HG03045 (cell line): Measurements from ENCODE around the gene CTAGE1.

ENCODE experiments used
- ATAC-seq: cut with Tn5 transposase; IDR thresholded peaks from one replicate; pipeline ENCODE4 v1.9.1; 2021; ENCODE audit warnings: mild to moderate bottlenecking, moderate library complexity; ENCODE audit not compliant: unreplicated experiment

CTAGE1 gene

DNA sequence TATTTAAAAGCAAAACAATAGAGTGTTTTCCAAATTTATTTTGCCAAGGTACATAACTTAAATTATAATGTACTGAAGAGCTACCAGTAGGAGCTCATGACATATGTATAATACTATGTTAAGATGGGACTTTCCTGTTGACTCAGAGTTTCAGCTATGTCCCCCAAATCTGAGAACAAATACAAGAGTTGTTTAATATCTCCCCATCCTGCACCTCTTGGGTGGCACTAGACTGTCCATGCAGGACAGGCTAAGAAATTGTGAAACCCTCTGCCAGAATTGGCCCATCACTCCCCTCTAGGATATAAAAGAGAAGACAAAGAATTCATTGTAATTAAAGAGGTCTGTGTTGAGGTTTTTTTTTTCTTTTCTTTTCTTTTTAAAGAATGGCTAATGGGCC, 21.7 kb upstream of the CTAGE1 start:
- ATAC-seq = no peak

DNA sequence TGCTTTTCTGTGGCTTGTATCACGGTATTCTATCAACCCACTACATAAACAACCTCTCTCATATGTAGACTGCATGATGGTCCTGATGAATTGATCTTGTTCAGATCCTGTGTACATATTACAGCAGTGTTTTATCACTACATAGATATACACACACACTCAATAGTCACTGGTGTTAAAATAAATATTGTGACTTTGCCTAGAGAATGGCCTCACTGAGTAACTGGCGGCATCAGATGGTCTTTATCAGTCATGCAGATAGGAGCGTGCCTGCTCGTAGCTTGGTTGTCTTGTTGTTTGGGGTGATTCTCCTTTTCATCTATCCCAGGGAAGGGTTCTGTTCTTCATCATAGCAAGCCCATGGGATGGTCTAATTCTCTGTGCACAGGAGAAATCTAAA, 18.4 kb upstream of the CTAGE1 start:
- ATAC-seq = no peak

DNA sequence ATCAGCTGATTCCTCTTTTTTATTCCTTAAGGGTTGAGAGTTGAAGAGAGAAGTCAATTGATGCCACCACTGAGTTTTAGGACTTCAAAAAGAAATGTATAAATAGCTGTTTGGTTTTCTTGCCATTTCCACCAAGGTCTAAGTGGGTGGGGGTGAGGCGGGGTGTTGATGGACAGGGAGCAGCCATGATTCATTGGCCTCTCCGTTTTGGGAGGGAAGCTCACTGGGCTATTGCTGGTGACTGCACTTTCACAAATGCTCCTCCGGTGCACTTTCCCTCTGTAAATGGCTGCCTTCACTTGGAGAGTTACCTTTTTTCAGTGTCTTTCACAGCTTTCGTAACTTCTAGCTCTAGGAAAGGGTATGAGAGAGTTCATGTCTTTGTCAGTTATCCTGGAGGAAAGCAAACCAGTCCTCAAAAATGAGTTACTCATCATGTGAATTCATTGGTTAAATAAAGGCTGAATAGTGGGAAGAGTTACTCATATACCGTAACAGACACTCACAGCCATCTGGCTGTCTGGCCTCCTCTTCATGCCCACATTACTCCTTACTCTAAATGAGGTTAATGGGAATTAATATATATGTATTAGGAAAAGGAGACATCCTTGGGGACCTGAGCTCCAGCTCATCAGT, 17.4 kb upstream of the CTAGE1 start:
- no peak for ATAC-seq

DNA sequence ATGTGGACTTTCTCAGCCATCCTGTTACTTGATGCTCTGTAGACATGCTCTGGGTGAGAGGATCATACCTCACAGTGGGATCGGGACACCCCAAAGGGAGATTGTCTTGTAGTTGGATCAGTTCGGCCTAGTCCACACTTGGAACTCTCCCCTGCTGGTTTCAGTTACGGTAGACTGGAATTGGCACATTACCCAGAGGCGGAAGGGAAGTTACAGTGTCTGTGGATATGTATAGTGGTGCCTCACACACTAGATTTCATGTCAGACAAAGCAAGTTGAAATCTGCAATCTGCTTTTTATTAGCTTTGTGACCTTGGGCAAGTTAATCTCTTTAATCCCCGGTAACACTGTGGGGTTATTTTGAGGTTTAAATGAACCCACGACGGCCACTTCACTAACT, 16.2 kb upstream of the CTAGE1 start:
- no peak for ATAC-seq

DNA sequence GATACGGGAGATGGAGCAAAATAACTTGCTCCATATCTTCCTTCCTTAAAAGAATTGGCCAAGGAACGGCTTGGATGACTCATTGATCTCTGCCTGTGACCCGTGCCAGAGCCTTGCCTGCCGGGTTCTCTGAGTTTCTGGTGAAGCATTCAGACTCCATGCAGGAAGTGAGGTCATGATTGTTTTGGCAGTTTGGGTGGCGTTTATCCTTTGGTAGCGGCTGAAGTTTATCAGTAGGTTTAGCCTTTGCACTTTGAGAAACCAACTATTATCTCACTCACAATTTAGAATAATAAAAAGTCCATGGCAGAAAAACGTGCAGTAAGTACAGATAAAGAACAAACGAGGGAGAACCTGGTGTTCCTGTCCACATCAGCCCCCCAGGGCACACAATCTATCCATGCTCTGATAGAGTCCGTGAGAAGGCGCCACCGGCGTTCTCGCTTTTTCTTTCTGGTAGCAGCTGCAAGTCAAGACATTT, 15.0 kb upstream of the CTAGE1 start:
- ATAC-seq = no peak

DNA sequence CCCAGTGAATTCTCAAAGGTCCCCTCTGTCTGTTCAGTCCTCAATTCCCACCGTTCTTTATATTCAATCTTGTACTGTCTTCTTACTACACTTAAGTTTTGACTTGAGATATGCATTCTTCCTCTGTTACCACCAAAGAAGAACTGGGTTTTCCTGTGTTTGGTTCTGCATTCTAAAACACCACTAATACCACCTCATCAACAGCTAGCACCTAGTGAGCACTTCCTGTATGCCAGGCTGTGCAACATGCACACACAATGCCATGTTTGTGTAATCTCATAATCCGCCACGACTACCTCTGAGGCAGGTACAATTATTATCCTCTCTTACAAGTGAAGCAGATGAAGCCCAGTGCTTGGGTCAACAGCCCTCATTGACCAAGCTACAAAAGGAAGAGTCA, 11.8 kb upstream of the CTAGE1 start:
- no peak for ATAC-seq

DNA sequence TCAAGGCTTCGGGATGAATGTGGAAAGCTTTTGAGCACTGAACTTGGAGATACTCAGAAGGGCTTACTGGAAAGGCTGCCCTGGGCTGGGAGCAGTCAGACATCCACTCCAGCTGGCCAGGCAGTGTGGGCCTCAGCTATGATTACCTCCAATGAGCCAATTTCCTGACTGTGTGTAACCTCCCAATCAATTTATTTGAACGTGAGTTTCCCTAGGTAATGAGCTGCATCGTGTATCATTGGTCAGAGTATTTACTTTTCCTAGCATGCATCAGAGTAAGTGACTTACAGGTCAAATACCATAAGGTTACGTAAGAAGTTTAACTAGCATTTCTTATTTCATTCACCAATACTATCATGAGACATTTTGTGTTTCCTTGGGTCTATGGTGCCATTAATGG, 11.0 kb upstream of the CTAGE1 start:
- ATAC-seq = no peak

DNA sequence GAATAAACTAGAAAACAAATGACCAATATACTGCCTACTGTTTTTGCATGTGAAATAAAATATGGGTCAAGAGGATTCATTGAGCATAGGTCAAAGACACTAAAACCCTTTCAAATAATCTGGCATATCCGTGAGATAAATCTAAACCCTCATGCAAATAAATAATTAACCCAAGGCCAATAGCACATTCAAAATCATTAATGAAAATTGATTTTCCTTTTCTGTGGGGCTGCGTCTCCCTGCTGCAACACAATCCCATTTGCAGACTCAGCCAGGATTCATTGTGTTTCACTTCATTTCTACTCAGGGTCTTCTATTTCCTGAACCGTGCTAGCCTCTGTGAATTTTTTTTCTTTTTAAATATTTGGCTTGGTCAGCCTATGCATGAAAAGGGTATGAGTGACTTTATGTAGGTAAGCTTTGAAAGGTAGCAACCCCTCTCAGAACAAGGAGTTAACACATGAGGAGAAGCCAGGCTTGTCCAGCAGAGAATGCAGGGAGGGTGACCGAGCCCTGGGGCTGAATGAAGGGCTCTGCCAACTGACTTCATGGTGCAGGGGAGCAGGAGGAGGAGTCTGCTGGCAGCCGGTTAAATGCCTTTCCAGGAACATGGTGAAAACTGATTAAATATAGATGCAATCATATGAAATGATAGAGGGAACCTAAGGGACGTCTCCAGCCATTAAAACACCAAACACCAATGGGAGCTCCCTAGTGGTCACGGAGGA, 10.3 kb upstream of the CTAGE1 start:
- no peak for ATAC-seq

DNA sequence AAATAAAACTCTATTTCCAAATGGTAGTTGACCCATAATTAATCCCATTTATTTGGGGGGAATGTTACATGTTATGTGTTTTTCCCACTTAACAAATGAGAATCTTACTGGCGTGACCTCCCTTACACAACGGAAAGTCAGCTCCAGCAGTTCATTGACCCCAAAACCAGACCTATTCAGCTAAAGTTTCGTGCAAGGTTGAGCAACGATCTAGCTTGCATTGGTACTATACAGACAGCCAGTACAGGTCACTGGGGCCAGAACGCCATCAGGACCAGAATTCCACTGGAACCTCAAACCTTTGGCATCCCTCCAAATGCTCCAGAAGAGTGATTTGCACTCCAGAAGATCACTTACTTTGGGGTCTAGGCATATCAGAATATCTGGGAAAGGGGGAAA, 6.8 kb upstream of the CTAGE1 start:
- no peak for ATAC-seq

DNA sequence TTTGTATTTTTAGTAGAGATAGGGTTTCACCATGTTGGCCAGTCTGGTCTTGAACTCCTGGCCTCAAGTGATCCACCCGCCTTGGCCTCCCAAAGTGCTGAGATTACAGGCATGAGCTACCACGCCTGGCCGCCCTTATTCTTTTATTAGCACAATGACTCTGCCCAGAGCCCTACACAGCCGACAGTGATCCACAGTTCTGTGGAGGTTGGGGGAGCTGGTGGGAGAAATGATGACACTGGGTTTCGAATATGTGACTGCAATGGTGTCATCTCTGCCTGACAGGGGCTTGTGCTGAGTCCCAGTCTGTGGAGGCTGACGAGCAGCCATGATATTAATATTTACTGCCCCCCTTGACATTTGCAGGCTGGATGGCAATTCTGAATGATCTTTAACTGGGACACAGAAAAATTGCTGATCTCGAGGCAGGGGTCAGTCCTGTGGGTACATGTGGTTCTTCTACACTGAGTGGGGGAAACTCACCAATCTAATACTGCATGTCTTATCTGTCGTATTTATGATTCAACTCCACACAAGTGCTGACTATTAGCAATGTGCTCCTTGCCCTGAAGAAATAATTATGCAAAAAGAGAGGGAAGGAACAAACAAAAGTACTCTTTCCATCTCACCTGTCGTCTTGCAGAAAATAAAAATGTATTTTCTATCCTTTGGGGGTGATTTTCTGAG, 6.3 kb upstream of the CTAGE1 start:
- ATAC-seq = no peak

DNA sequence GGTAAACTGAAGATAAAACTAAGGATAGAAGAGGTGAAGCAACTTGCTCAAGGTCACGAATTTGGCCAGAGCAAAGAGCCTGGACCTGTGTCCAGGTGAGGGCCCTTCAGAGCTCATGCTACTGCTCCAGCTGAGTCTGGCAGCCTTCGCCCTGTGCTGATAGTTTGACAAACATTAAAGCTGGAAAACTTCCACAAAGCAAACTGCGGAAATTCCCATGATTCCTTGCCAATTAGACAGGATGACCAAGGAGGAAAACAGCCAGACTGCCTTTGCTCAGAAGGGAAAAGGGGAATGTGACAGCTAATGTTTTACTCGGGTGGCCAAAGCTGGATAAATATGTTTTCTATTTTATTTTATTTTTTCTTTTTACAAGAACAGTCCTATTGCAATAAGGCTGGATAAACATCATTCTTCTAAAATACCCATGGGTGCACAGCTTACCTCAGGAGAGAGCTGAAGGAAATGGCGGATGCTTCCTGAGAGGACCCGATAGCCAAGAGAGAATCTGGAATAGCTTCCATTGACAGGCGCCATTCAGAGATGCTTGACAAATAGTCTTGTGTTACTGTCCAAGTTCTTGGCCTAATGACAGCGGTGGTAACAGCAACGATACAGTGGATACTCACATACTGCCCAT, 5.3 kb upstream of the CTAGE1 start:
- no peak for ATAC-seq

DNA sequence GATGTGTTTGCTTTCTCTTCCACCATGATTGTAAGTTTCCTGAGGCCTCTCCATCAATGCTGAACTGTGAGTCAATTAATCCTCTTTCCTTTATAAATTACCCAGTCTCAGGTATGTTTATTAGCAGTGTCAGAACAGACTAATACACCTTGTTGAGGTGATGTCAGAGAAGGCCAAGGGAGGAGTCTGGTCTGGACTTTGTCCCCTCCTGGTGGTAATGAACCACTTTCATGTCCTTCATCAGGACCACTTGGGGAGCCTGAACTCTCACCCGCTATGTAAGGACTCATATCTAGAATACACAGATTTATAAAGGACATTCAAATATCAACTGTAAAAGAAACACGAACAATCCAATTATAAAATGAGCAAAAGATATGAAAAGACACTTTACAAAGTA, 2.9 kb upstream of the CTAGE1 start:
- no peak for ATAC-seq

DNA sequence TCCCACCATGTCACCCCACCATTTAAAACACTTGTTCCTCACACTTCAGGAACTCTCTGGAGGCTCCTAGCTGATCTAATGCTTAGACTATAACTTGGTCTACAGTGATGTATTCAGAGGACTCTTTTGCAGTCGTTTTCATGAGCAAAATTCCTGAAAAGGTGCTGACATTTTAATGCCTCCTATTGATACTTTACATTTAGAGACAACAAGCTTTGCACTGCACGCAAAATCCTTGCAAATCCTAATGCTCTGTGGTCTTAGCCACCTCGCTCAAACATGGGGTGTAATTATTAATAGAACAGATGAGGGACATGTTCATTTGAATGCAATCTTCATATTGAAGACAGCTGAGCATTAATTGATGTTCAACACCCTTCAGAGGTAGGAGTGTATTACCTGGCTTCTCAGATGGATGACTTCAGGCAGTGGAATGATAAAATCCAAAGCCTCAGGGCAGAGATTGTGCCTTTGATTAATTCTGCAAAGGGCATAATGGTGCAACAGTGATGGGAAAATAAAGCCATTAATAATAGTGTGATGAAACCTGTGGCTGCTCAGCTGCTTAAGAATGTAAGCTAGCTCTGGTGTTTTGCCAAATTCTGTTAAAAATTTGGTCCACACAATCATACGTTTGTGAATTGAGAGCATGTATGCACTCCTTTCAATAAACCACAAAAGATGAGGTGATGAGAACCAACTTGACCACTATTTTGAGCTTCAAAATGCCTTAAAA, 5.4 kb downstream of the CTAGE1 start:
- no peak for ATAC-seq

DNA sequence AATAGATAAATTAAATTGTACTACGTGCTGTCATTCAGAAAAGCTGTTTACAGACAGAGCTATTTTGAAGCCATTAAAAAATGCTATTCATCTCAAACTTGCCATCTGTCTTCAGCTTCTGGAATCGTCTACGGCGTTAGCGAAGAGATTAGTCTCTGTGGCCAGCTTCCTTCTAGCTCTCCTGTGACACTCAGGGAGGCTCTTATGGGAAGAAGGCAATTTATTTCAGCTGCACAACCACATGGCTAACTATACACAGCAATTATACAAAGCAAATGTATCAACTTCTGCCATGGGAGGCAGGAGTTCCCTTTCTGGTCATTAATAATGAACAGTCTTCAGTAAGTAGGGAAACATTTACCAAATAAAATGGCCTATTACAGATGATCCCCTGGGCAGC, 6.3 kb downstream of the CTAGE1 start:
- no peak for ATAC-seq

DNA sequence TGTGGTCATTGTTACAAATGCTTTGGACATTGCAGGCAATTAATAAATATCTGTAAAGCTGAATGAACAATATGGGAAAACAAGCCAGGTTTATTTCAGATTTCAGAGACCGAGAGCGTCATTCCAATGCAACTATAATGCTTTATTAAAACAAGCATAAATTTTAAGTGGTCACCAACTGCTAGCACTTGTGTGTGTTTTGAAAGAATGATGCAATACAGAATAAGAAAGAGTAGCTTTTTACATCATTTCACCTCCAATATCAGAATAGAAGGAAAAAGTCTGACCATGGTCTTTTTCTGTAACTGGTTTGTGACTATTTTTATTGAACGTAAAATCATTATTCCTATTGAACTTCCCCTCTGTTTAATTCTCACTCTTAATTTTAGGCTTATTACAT, 7.6 kb downstream of the CTAGE1 start:
- no peak for ATAC-seq

DNA sequence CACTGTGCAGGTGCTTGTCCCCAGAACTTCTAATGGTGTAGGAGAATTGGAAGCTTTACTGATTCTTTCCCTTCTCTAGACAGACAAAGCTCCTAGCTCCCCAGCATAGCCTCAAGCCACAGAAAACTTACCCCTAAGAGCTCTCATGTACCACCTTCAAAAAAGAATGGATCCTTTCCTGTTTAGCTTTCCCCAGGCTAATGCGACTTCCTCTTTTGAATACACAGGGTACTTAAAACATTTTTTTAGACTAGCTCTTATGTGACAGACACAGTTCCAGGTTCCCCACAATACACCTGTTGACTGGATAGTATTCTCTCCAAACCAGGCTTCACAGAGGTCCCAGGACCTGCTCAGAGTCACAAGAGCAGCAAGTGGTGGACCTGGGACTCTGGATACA, 8.3 kb downstream of the CTAGE1 start:
- ATAC-seq = no peak

DNA sequence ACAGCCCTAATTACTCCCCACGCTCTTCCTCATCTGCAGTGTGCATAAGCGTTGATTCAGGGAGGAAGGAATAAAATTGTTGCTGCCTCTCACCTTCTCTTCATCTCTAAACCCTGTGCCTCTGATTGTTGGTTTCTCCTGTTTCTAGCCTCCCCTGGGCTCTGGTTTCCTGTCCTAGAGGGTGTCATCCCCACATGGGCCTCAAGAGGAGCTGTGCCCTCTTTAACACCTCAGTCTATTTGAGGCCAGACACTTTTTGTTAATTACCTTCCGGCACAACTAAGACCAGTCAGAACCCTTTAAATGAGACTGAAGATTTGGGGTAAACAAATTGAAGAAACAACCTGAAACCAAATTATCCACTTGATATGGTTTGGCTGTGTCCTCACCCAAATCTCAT, 9.7 kb downstream of the CTAGE1 start:
- no peak for ATAC-seq

DNA sequence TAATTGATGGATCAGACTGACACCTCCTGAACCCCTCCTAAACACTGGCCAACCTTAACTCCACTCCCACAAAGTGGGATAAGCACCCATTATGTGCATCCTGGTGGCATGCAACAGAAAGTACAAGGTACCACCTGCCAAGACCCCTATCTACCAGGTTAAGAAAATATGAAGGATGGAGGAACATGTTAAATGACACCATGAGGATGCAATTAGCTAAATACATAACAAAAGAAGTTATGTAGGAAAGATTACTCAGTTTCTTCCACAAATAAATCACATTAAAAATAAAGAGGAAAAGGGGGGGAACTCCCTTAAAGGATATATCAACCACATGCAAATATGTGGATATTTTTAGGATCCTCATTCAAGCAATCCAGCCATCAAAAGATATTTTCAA, 12.6 kb downstream of the CTAGE1 start:
- ATAC-seq = no peak

DNA sequence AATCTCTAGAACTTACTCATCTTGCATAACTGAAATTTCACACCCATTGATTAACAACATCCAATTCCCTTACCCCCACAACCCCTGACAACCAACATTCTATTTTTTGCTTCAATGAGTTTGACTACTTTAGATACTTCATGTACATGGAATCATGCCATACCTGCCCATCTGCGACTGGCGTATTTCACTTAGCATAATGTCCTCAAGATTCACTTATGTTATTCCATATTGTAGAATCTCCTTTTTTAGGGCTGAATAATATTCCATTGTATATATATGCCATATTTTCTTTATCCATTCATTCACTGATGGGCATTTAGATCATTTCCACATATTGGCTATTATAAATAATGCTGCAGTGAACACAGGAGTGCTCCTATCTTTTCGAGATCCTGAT, 13.8 kb downstream of the CTAGE1 start:
- no peak for ATAC-seq

DNA sequence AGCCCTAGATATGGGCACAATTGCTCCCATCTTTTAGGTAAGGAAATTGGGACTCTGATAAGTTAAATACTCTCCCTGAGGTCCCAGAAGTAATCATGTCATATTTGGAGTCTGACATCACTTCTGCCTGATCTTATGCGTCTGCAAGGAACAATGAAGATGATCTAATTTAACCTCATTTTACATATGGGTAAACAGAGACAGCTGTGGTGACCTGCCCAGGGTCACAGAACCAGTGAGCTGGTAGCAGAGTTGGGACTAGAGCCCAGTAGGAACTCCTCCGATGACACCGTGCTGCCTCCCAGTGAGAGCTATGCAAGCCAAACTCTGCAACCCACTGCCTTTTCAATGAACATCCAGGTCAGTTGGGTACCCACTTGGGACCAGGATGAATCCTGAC, 17.8 kb downstream of the CTAGE1 start:
- no peak for ATAC-seq

DNA sequence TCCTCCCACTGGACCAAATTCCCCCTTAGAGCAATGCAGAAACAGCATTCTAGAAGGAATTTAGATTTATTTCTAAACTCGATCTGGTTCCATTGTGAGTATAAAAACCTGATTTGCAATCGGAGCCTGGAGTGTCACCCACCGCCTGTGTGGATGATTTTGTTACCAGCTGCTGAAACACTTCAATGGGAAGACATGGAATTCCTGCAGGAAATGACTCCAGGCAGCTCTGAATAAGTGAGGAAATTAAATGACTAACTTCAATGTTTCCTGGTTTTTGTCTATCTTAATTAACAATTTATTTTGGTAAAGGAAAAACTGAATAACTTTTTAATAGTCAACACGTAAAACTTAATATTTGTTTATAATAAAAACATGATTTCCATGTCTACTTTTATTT, 19.3 kb downstream of the CTAGE1 start:
- no peak for ATAC-seq
